Measurements from ENCODE around the gene B4GALNT3.

- TF ChIP-seq POLR2AphosphoS5 (IDR thresholded peaks at IDR 0.05; ENCODE audit: low read depth, low read length) = no peak
- TF ChIP-seq POLR2A (IDR thresholded peaks at IDR 0.05; ENCODE audit: low read depth, low read length) = no peak
- no peak for TF ChIP-seq POU2F2 (IDR thresholded peaks at IDR 0.05; ENCODE audit: low read depth, low read length)
These were observed 10.5 kb upstream of the B4GALNT3 start for GRCh38 chr12:449203-449602.
